ENCODE results near the gene FGF2.
"Not testable (repeated sequence)": the region's sequence is repeated elsewhere in the genome, so short reads cannot be mapped to it uniquely, and the experiment has no call there.

The FGF2 gene

GRCh38 chr4:122851568-122851967, 24.9 kb downstream of the FGF2 start:
- DNase-seq, result no peak

DNA sequence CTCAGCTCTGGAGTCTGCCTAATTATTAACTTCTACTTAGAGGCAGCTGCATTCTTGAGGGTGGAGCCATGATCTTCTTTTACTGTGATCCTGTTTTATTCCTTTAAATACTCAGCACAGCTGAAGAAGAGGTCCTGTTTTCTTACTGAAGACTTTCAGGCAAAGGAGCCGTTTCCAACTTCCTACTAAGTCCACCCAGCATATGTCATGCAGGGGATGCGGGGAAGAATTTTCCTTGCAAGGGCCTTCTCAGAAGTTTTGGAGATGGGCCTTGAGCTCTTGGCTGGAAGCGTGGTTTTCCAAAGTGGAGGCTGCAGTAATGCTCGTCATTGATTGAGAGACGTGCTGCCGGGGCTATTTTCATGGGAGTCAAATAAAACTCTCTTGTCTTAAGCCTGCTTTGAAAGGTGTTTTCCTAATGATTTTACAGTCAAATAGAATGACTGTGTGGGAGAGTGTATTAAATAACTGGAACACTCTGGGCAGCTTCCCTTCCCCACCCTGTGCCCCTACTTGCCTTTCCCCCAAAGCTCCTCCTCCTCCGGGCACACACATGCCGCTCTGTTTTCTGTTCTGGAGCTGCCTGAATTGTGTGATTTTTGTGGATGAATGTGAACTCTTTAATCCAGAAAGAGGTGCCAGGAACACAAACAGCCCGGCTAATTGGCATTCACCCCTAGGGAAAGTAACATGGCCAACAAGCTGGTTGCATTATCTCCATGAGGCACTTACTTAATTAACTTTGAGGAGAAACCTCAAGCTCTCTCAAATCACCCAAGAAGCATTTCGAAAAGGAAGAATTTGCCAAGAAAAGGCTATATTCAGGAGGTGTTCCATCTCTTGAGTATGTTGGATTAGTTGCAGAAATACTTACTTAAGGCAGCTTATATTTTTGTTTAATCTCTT, 28.1 kb downstream of the FGF2 start:
- no peak for DNase-seq

- DNase-seq, result no peak
Observed at GRCh38 chr4:122855353-122855890, 28.8 kb downstream of the FGF2 start.

DNA sequence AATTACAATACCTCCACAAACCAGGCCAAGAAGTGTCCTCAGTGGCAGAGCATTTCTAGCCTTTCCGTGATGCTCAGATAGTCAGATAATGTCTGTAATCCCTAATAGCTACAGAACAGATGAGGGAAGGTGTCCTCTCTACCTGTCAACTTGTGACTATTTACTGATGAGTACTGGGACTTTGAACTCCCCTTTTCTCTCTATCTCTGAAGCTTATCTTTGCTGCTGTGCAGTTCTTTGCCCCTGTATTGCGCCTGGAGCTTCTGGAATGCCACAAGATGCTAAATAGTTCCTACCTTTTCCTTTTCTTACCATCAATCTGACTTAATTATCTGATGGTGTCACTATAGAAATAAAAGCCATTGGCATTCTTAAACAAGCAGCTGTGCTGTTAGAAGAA, 30.5 kb downstream of the FGF2 start:
- no peak for DNase-seq

- no peak for DNase-seq
Observed at GRCh38 chr4:122858705-122859104, 32.1 kb downstream of the FGF2 start.

DNA sequence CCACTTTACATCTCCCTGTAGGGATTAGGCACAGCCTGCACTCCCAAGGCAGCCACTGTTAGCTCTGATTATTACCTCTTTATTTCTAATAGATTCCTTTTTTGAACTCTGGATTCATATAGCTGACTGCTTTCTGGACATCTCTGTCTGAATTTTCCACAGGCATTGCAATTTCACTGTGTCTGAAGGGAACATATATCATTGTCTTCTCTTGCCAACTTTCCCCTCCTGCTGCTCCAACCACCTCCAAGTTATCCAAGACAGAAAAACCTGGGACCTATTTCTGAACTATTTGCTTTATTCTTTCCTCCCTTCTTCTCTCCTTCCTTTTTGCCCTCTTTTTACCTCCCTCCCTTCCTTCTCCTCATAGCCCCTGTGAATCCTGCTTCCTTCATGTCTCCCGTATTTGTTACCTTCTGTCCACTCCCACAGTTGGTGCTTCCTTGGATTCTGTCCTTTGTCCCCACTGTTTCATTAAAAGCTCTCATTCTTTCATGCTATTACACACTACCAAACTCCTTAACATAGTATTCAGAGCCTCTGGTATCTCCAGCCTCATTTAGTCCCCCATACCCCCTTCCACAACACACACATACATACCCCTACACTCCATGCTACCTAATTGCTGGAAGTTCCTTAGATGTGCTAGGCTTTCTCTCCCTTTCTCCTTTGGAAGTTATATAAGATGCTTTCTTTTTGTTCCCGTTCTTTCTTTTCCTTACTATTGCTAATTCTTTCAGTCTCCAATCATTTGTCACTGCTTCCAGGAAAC, 34.7 kb downstream of the FGF2 start:
- DNase-seq, result no peak

DNA sequence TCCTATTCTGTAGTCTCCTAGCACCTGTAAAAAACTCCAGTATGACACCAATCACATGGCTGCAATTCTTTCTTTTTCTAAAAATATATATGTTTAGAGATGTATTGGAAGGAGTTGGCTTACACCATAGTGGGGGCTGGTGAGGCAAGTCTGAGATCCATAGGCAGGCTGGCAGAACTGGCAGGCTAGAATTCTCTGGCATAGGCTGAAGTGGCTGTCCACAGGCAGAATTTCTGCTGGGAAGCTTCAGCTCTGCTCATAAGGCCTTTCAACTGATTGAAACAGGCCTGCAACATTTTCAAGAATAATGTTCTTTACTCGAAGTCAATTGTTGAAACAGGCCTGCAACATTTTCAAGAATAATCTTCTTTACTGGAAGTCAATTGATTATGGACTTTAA, 37.0 kb downstream of the FGF2 start:
- DNase-seq, result no peak

GRCh38 chr4:122865425-122865824, 38.8 kb downstream of the FGF2 start:
- DNase-seq, result no peak

DNA sequence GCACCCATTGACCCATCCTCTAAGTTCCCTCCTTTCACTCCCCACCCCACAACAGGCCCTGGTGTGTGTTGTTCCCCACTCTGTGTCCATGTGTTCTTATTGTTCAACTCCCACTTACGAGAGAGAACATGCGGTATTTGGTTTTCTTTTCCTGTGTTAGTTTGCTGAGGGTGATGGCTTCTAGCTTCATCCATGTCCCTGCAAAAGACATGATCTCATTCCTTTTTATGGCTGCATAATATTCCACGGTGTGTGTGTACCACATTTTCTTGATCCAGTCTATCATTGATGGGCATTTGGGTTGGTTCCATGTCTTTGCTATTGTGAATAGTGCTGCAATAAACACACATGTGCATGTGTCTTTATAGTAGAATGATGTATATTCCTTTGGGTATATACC, 41.6 kb downstream of the FGF2 start:
- not testable (repeated sequence) for DNase-seq

DNA sequence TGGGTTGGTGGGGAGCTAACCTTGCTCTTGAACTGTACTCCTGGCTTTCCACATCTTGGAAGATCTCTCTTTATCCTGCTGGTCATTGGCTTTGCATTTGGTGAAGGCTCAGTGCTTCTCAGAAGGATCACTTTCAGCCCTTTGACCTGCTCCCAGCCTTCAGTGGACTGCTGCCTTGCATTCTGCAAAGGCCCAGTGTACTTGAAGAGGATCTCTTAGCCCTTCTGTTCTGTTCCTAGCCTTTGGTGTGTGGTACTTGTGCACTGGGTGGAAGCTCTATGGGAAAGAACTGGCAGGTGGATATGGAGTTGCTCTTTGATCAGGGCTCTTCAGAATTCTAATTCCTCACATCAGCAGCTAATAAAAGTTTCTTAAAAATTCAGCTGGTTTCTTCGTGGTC, 46.5 kb downstream of the FGF2 start:
- no peak for DNase-seq

DNA sequence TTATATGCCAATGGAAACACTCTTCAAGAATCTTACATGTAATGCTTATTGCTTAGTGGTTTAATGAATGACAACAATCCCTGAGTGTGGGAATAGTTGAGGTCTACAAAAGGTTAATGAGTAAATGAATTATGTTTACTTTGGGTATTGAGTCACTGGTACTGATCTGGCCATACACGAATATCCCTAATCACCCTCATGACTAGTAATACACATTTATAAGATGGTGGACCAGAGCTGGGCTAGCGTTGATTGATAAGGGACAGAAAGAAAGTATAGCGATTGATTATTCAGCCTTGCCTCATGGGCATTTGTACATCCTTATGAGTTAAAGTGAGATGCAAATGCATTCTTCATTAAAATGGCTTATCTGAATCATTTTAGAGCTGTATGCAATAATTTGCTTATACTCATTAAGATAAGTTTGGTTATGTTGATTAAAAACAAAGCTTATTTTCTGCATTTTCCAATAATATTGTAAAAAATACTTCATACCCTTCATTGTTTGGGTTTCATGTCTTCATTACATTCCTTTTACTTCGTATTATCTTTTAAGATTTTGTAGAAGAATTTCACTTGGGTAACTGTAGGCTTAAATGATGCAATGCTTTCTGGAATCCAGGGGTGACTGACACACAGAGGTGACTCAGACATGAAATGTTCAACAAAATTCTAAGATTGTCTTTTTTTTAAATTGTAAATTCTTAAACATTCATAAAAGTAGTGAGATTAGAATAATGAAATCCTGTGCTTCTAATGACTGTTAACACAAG, 47.4 kb downstream of the FGF2 start:
- no peak for DNase-seq

DNA sequence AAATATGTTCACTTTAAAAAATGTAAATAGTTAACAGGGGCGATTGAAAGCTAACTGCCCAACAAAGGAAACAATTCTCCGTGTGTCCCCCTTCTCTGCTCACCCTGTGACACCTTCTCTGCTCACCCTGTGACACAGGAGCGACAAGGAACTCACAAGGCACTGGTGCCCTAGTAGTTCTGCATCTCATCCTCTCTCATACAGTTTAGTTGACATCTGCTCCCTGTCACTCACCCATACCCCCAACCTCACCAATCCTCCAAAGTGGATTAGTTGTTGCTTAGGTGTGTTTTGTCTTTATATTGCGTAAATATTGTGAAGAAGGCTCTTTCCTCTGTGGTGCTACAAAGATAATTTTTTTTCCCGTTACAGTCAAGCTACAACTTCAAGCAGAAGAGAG, 49.3 kb downstream of the FGF2 start:
- no peak for DNase-seq

GRCh38 chr4:122876456-122876855, 49.8 kb downstream of the FGF2 start:
- no peak for DNase-seq

DNA sequence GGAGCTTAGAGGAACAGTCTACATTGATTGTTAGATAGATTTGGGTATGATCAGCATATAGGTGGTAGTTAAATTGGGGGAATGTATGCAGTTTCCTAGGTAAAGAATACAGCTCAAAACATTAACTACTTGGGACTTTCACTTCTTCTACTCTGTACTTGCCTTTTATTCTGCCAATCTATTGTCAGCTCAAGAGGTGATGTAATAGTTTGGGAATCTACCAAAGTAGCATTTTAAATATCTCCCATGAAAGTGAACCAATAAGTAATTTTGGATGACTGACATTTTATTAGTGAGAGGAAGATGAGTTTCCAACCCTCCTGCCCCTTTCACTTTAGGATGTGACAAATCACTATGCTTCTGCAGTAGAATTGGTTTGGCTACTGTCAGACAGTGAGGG, 52.4 kb downstream of the FGF2 start:
- DNase-seq, result no peak

- DNase-seq, result no peak
Observed at GRCh38 chr4:122882857-122883735, 56.5 kb downstream of the FGF2 start.

DNA sequence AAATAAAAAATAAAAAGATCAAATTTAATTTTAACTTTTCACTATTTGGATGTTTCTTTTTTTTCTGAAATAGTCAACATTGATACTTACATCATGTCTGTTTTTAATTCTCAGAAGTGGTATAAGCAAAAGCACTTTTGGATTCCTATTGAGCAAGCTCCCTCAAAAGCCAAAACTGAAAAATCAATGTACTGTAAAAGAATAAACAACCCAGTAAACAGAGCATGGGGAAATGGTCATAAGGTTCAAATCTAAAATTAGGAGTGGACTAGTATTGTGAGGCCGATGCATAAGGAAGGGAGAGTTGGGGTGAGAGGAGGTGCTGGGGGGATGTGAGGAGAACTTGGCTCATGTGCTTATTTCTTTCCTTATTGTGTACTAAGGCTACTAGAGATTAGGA, 57.9 kb downstream of the FGF2 start:
- DNase-seq, result no peak

GRCh38 chr4:122889726-122890125, 63.1 kb downstream of the FGF2 start:
- DNase-seq, result no peak

DNA sequence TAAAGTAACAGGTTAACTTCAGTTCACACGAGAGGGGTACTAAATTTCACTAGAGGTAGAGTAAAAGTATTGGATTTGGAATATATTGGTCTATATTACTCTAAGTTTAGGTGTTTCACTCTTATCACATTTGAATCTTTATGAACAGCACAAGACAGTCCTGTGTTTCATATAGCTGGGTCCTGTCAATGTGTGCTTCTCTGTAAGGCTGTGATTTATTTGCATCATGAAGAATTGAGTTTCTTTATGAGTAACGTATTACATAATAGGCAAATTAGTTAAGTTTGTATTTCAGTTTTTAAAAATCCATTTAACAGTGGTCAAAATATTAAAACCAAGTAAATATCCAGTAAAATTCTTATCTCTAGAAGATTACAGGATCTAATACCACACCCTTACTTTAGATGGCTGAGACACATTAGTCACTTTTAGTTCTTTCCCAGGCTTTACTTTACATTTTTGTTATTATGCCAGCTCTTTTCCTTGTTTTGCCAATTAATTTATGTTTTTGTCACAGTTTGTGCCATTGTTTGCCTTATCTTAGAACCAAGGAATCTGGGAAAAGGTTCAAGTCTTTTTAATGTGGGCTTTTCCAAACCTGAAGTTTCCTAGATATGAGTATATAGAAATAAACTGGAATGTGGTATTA, 63.6 kb downstream of the FGF2 start:
- DNase-seq, result no peak

DNA sequence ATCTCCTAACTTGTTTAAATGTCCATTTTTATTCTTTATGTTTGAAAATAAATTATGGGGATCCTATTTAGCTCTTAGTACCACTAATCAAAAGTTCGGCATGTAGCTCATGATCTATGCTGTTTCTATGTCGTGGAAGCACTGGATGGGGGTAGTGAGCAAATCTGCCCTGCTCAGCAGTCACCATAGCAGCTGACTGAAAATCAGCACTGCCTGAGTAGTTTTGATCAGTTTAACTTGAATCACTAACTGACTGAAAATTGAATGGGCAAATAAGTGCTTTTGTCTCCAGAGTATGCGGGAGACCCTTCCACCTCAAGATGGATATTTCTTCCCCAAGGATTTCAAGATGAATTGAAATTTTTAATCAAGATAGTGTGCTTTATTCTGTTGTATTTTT, 68.2 kb downstream of the FGF2 start:
- no peak for DNase-seq

DNA sequence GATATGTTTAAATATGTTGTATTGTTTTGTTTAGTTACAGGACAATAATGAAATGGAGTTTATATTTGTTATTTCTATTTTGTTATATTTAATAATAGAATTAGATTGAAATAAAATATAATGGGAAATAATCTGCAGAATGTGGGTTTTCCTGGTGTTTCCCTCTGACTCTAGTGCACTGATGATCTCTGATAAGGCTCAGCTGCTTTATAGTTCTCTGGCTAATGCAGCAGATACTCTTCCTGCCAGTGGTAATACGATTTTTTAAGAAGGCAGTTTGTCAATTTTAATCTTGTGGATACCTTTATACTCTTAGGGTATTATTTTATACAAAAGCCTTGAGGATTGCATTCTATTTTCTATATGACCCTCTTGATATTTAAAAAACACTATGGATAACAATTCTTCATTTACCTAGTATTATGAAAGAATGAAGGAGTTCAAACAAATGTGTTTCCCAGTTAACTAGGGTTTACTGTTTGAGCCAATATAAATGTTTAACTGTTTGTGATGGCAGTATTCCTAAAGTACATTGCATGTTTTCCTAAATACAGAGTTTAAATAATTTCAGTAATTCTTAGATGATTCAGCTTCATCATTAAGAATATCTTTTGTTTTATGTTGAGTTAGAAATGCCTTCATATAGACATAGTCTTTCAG, 68.8 kb downstream of the FGF2 start:
- no peak for DNase-seq

- no peak for DNase-seq
Observed at GRCh38 chr4:122896270-122896669, 69.6 kb downstream of the FGF2 start.
